GM19023 (cell line): ENCODE measurements around the gene ARHGEF38.
"Not testable (repeated sequence)": the region's sequence is repeated elsewhere in the genome, so short reads cannot be mapped to it uniquely, and the experiment has no call there.

Source experiments
- ATAC-seq: cut with Tn5 transposase; IDR thresholded peaks from one replicate; pipeline ENCODE4 v1.9.1; 2021; ENCODE audit warnings: mild to moderate bottlenecking, moderate library complexity; ENCODE audit not compliant: unreplicated experiment

ARHGEF38 gene

GRCh38 chr4:105645440-105645839 is 93.0 kb downstream of the ARHGEF38 start:
- no peak for ATAC-seq

DNA sequence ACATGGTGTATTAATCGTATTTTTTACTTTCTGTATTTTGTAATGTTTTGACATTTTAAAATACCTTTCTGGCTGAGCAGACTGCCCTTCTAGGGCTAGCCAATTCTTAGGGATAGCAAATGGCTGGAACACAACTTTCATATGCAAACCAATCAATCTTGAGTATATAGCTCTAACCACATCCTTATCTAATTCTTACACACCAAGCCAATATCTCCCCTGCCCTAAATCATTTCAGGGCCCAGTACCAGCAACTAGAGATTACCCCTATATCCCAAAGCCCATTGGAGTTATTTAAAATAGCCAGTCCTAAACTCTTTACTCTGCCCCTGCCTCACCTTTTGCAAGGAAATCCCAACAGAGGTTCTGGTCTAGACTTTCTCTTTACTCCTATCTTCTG is 97.8 kb downstream of the ARHGEF38 start:
- ATAC-seq = no peak

GRCh38 chr4:105651884-105652283 is 99.5 kb downstream of the ARHGEF38 start:
- no peak for ATAC-seq

GRCh38 chr4:105652286-105652888 is 100.0 kb downstream of the ARHGEF38 start:
- ATAC-seq = no peak

GRCh38 chr4:105657117-105657765 is 104.8 kb downstream of the ARHGEF38 start:
- no peak for ATAC-seq

- ATAC-seq = no peak
Measured at GRCh38 chr4:105659190-105659589, 106.8 kb downstream of the ARHGEF38 start.

DNA sequence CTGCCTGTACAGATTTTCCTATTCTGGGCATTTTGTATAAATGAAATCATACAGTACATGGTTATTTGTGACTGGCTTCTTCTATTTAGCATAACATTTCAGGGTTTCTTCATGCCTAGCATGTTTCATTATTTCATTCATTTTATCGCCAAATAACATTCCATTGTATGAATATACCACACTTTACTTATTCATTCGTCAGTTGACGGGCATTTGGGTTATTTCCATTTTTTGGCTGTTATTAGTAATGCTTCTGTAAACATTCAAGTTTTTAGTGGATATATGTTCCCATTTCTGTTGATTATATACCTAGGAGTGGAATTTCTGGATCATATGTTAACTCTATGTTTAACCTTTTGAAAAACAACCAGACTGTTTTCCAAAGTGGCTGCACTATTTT is 108.6 kb downstream of the ARHGEF38 start:
- ATAC-seq = no peak

- no peak for ATAC-seq
Measured at GRCh38 chr4:105662935-105663675, 110.7 kb downstream of the ARHGEF38 start.

- no peak for ATAC-seq
Measured at GRCh38 chr4:105666693-105667092, 114.3 kb downstream of the ARHGEF38 start.

- ATAC-seq = no peak
Measured at GRCh38 chr4:105670684-105671083, 118.3 kb downstream of the ARHGEF38 start.

DNA sequence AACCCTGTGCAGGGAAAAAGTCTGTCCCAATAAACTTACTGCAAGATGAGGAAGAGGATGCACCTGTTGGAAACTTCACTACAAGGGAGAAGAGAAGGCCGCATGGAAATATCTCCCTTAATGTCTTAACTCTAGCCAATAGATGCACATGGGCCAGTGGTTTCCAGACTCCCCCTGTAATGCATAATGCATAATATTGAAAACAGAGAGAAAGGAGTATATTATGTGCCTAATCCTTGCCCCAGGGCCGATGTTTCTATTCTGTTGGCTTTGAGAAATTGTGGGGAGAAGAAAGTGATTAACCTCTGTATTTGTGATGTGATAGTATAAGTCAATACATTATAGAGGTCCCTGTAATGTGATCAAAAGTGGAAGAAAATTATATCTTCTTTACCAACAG is 118.9 kb downstream of the ARHGEF38 start:
- no peak for ATAC-seq

DNA sequence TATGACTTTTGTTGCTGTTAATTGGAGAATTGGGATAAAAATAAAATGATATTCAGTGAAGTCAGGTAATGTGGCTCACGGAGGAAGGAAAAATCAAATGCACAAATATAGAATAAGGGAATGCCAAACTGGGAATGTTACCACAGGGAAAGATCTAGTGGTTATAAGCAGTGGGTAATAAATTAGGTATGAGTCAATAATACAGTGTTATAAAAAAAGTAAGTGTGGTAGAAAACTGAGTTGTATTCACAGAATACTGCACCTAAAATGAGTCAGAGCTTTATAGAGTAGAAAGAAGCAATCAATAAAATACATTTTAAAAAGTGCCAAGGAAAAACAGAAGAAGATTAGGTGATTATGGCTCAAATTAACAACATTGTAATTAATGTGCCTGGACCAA is 121.6 kb downstream of the ARHGEF38 start:
- ATAC-seq = no peak

DNA sequence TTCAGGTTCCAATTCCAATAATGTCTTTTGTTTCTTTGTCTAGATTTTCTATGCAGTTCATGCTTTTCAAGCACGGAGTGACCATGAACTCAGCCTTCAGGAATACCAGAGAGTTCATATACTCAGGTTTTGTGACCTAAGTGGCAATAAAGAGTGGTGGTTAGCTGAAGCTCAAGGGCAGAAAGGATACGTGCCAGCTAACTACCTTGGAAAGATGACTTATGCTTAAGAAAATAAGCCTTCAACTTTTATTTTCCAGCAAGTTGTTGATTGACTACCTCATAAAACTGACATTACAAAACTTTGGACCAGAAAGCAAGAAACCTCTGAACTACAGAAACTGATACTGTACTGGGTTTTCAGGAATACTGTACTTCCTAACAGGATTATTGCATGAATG is 125.3 kb downstream of the ARHGEF38 start:
- no peak for ATAC-seq

DNA sequence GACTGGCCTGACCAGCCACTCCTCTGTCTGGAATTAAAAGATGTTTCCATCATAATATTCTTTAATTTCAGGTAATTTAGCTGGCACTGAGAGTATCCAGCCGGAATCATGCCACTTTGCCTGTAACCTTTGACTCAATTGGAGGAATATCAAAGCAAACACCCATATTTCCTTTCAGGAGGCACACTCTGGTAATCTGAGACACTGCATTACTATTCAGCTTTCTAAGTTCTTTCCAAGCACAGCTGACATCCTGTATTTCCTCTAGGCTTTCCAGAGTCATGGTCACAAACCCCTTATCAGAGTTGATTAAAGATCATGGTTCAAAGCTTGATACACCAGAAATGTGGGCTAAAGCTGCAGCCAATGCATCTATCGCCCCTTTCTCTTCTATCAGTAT is 126.8 kb downstream of the ARHGEF38 start:
- no peak for ATAC-seq

- no peak for ATAC-seq
Measured at GRCh38 chr4:105683038-105683437, 130.6 kb downstream of the ARHGEF38 start.

DNA sequence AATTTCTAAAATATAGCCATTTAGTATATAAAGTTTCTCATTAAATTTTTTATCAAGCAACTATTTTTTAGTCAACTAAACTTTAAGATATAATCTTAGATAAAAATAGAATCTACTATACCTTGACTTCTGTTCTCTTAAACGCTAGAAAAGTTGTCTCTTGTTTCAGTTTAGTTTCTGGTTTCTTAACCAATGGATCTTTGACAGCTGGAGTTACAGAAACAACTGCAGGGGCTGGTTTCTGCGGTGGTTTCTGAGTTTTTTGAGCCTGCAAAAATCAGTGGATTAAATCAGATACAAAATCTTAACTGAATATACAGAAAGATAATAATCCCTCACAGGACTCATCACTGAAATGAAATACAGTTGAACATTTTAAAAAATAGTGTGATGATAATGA is 134.2 kb downstream of the ARHGEF38 start:
- no peak for ATAC-seq

DNA sequence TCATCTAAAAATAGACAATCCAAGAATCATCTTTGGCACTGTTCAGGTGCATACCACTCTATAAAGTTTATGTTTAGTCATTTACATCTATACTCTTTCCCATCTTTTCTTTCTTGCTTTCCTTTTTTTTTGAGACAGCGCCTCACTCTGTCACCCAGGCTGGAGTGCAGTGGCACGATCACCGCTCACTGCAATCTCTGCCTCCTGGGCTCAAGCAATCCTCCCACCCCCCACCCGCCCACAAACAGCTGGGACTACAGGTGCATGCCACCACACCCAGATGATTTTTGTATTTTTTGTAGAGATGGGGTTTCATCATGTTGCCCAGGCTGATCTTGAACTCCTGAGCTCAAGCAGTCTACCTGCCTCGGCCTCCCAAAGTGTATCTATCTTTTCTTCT is 142.4 kb downstream of the ARHGEF38 start:
- ATAC-seq = not testable (repeated sequence)

GRCh38 chr4:105695832-105696231 is 143.4 kb downstream of the ARHGEF38 start:
- not testable (repeated sequence) for ATAC-seq

DNA sequence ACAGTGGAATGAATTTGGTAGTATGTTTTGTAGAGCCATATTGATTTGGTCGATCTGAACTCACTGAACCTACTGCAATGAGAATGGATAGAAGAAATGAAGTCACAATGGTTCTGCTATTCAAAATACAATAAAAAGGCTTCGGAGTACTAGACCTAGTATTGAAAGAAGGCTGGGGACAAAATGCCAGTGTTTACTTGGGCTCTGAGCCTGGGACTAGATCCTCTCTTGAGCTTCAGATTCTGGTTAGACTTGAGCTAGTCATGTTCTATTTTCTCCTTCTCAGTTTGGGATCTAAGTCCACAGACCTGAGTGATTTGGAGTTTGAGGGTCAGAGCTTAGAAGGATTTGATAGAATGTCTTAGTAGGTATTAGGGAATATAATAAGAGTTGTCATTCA is 146.2 kb downstream of the ARHGEF38 start:
- no peak for ATAC-seq

DNA sequence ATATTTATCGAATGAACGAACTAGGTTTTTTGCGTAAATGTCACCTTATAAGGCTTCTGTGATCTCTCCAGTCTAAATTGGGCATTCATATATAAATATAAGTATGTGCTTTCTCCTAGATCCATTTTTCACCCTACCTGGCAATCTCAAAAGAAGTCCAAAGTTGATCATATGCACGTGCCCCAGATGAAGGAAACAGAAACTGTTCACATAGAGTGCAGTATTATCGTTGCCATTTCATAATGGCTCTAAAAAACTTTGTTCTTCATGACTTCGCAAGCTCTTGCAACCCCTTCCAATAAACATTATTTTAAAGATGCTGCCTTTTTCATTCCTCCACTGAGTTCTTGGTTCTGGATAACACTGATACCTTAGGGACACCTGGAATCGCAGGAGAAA is 155.4 kb downstream of the ARHGEF38 start:
- ATAC-seq = no peak

GRCh38 chr4:105708181-105709080 is 156.0 kb downstream of the ARHGEF38 start, which contains the start of the genes GSTCD and INTS12:
Gene GSTCD (plus strand): TSS chr4:105708784. CDS start chr4:105717614, 8,830 bp downstream.
Gene INTS12 (minus strand): TSS chr4:105708689. CDS start chr4:105700005, 8,684 bp downstream.
- ATAC-seq = peak; percentile 84
